Measurements from ENCODE around the gene ZNF624.

ZNF624 gene

GRCh38 chr17:16623282-16623681 is 30.4 kb downstream of the ZNF624 start:
- no peaks in the 10 kb centered on the region for H3K9me2 ChIP-seq (replicated peaks; ENCODE audit: insufficient read depth, low read length)
- no peaks in the 10 kb centered on the region for H4K20me1 ChIP-seq (ENCODE audit: low read depth, low read length)
- no peaks in the 10 kb centered on the region for H3K79me2 ChIP-seq (ENCODE audit: insufficient read depth, low read length)
- TF ChIP-seq CTCF (IDR thresholded peaks at IDR 0.05; ENCODE audit: insufficient read depth, low read length, poor library complexity, severe bottlenecking) (no peak), EZH2phosphoT487 (conservative IDR thresholded peaks at IDR 0.05; ENCODE audit: low read length) (no peak)
- peaks cover 65% of the 10 kb centered on the region for H3K9me3 ChIP-seq (ENCODE audit: insufficient read depth, low read length)
- no peak overlapping the region for H3K4me3 ChIP-seq (ENCODE audit: insufficient read depth, low read length, poor library complexity, severe bottlenecking)
- no peak overlapping the region for H3K9ac ChIP-seq (ENCODE audit: low read length)
- no peak overlapping the region for H3K27ac ChIP-seq (ENCODE audit: low read depth, low read length)
- no peaks in the 10 kb centered on the region for H3F3A ChIP-seq (ENCODE audit: insufficient read depth)
- no peaks in the 10 kb centered on the region for H3K27me3 ChIP-seq (ENCODE audit: low read length)
- peaks cover 35% of the 10 kb centered on the region for H3K36me3 ChIP-seq (ENCODE audit: low read length)
- H3K4me2 ChIP-seq (ENCODE audit: low read depth, low read length, poor library complexity, severe bottlenecking), result no peak overlapping the region
- H2AFZ ChIP-seq (ENCODE audit: low read depth, low read length, severe bottlenecking), result no peak overlapping the region

- no peak overlapping the region for H3K4me2 ChIP-seq (ENCODE audit: low read depth, low read length, poor library complexity, severe bottlenecking)
- H3K36me3 ChIP-seq (ENCODE audit: low read length), result peaks cover 33% of the 10 kb centered on the region
Measured at GRCh38 chr17:16622540-16623277, 30.9 kb downstream of the ZNF624 start.

GRCh38 chr17:16617481-16618060 is 36.1 kb downstream of the ZNF624 start:
- H3K9me2 ChIP-seq (replicated peaks; ENCODE audit: insufficient read depth, low read length), result no peaks in the 10 kb centered on the region
- H3K27me3 ChIP-seq (ENCODE audit: low read length), result no peaks in the 10 kb centered on the region
- H2AFZ ChIP-seq (ENCODE audit: low read depth, low read length, severe bottlenecking), result no peak overlapping the region
- no peaks in the 10 kb centered on the region for H3F3A ChIP-seq (ENCODE audit: insufficient read depth)
- peaks cover 37% of the 10 kb centered on the region; the same call in 1 of the 2 replicates for H3K9me3 ChIP-seq (ENCODE audit: insufficient read depth, low read length)
- H3K4me2 ChIP-seq (ENCODE audit: low read depth, low read length, poor library complexity, severe bottlenecking), result no peak overlapping the region
- no peak overlapping the region for H3K4me3 ChIP-seq (ENCODE audit: insufficient read depth, low read length, poor library complexity, severe bottlenecking)
- H3K79me2 ChIP-seq (ENCODE audit: insufficient read depth, low read length), result no peaks in the 10 kb centered on the region
- no peak overlapping the region for H3K27ac ChIP-seq (ENCODE audit: low read depth, low read length)
- H3K9ac ChIP-seq (ENCODE audit: low read length), result no peak overlapping the region
- H3K36me3 ChIP-seq (ENCODE audit: low read length), result no peaks in the 10 kb centered on the region
- TF ChIP-seq CTCF (IDR thresholded peaks at IDR 0.05; ENCODE audit: insufficient read depth, low read length, poor library complexity, severe bottlenecking), result no peak
- H4K20me1 ChIP-seq (ENCODE audit: low read depth, low read length), result no peaks in the 10 kb centered on the region

More at GRCh38 chr17:16622540-16623277, 30.9 kb downstream of the ZNF624 start:
- TF ChIP-seq CTCF (IDR thresholded peaks at IDR 0.05; ENCODE audit: insufficient read depth, low read length, poor library complexity, severe bottlenecking), result no peak
- TF ChIP-seq EZH2phosphoT487 (conservative IDR thresholded peaks at IDR 0.05; ENCODE audit: low read length), result no peak
- no peaks in the 10 kb centered on the region for H4K20me1 ChIP-seq (ENCODE audit: low read depth, low read length)
- H2AFZ ChIP-seq (ENCODE audit: low read depth, low read length, severe bottlenecking), result no peak overlapping the region
- H3K79me2 ChIP-seq (ENCODE audit: insufficient read depth, low read length), result no peaks in the 10 kb centered on the region
- H3K9me2 ChIP-seq (replicated peaks; ENCODE audit: insufficient read depth, low read length), result no peaks in the 10 kb centered on the region
- no peak overlapping the region for H3K4me3 ChIP-seq (ENCODE audit: insufficient read depth, low read length, poor library complexity, severe bottlenecking)
- H3F3A ChIP-seq (ENCODE audit: insufficient read depth), result no peaks in the 10 kb centered on the region
- no peak overlapping the region for H3K9ac ChIP-seq (ENCODE audit: low read length)
- H3K9me3 ChIP-seq (ENCODE audit: insufficient read depth, low read length), result peaks cover 65% of the 10 kb centered on the region
- no peak overlapping the region for H3K27ac ChIP-seq (ENCODE audit: low read depth, low read length)
- H3K27me3 ChIP-seq (ENCODE audit: low read length), result no peaks in the 10 kb centered on the region
